Glutamatergic neuron (in vitro differentiated cells): ENCODE data around the gene IFNGR2. TPM values are rescaled to one million over a fixed set of nuclear protein-coding genes. Genes with fewer than 3 reads are reported as not detected.

Experiments
- DNase-seq: peaks from one replicate; pipeline ENCODE4 v3.0.0; 2022
- H3K27ac Mint-ChIP-seq: one replicate; pipeline ENCODE4 v1.8.0; 2020; ENCODE audit warnings: mild to moderate bottlenecking, mixed read lengths, inconsistent platforms; ENCODE audit not compliant: unreplicated experiment
- H3K27me3 Mint-ChIP-seq: one replicate; pipeline ENCODE4 v1.8.0; 2020; ENCODE audit warnings: mild to moderate bottlenecking, moderate library complexity, mixed read lengths, inconsistent platforms; ENCODE audit not compliant: unreplicated experiment
- H3K36me3 Mint-ChIP-seq: one replicate; pipeline ENCODE4 v1.8.0; 2020; ENCODE audit warnings: mild to moderate bottlenecking, mixed read lengths, inconsistent platforms; ENCODE audit not compliant: unreplicated experiment
- H3K4me1 Mint-ChIP-seq: one replicate; pipeline ENCODE4 v1.8.0; 2020; ENCODE audit warnings: mild to moderate bottlenecking, low read depth, mixed read lengths, inconsistent platforms; ENCODE audit not compliant: unreplicated experiment
- H3K4me3 Mint-ChIP-seq: one replicate; pipeline ENCODE4 v1.8.0; 2020; ENCODE audit warnings: mild to moderate bottlenecking, mixed read lengths, inconsistent platforms; ENCODE audit not compliant: unreplicated experiment
- H3K9me3 Mint-ChIP-seq: one replicate; pipeline ENCODE4 v1.8.0; 2020; ENCODE audit warnings: mild to moderate bottlenecking, moderate library complexity, mixed read lengths, inconsistent platforms; ENCODE audit not compliant: unreplicated experiment
- total RNA-seq: library from RNA; stranded (reverse); fragmentation: NEBNext Ultra II Directional; extraction: Animal tissue kit (Norgen Biotek cat#: 25700); gene quantifications from one replicate; pipeline ENCODE4 v1.2.1, GENCODE V29; 2021; ENCODE audit not compliant: unreplicated experiment
- TF ChIP-seq, protein P1 (sequence below): fragments of 200-600 bp; sonication (generic); IDR thresholded peaks from one replicate; pipeline ENCODE4 v1.5.0; 2021; ENCODE audit not compliant: partially characterized antibody, unreplicated experiment

The IFNGR2 gene
- total RNA-seq, 1 donor from 2014 or later: 9.6 TPM

- Mint-ChIP-seq H3K27ac (no peak overlapping the region), H3K4me1 (no peaks in the 10 kb centered on the region), H3K27me3 (peaks cover 2% of the 10 kb centered on the region), H3K4me3 (no peak overlapping the region), H3K9me3 (no peaks in the 10 kb centered on the region), H3K36me3 (no peaks in the 10 kb centered on the region)
- no peak for DNase-seq
- TF ChIP-seq, protein P1, sequence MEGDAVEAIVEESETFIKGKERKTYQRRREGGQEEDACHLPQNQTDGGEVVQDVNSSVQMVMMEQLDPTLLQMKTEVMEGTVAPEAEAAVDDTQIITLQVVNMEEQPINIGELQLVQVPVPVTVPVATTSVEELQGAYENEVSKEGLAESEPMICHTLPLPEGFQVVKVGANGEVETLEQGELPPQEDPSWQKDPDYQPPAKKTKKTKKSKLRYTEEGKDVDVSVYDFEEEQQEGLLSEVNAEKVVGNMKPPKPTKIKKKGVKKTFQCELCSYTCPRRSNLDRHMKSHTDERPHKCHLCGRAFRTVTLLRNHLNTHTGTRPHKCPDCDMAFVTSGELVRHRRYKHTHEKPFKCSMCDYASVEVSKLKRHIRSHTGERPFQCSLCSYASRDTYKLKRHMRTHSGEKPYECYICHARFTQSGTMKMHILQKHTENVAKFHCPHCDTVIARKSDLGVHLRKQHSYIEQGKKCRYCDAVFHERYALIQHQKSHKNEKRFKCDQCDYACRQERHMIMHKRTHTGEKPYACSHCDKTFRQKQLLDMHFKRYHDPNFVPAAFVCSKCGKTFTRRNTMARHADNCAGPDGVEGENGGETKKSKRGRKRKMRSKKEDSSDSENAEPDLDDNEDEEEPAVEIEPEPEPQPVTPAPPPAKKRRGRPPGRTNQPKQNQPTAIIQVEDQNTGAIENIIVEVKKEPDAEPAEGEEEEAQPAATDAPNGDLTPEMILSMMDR: no peak
These were observed 19.9 kb upstream of the IFNGR2 start for GRCh38 chr21:33383056-33383888.

DNA sequence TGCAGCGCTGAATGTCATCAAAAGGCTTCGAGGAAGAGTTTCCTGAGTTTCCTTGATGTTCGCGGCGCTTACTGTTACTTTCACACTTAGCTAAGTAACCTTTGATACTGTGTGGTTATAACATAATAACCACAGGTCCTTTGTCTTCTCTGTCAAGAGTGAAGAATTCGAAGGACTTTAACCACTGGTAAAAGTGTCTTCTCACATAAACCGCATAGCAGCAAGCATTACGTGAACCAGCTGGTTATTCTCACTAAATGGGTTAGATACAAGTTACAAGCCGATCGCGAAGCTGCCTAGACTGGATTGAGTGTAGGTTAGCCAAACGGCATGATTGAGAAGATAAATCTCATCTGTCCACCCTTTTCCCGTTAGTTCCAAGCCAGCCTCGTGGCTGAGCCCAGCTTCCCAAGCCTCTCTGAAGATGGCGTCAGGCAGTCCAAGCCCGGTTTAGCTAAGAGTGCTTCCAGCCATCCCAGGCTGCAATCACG lies 18.3 kb upstream of the IFNGR2 start:
- Mint-ChIP-seq H3K9me3 (no peaks in the 10 kb centered on the region), H3K4me3 (no peak overlapping the region), H3K27me3 (peaks cover 2% of the 10 kb centered on the region), H3K4me1 (no peaks in the 10 kb centered on the region), H3K36me3 (no peaks in the 10 kb centered on the region), H3K27ac (no peak overlapping the region)
- DNase-seq: no peak
- TF ChIP-seq, protein P1: no peak

GRCh38 chr21:33386222-33386784 lies 16.9 kb upstream of the IFNGR2 start:
- Mint-ChIP-seq H3K4me1 (no peaks in the 10 kb centered on the region), H3K27ac (no peak overlapping the region), H3K9me3 (no peaks in the 10 kb centered on the region), H3K4me3 (no peak overlapping the region), H3K36me3 (no peaks in the 10 kb centered on the region), H3K27me3 (peaks cover 2% of the 10 kb centered on the region)
- DNase-seq: no peak
- TF ChIP-seq, protein P1: no peak

DNA sequence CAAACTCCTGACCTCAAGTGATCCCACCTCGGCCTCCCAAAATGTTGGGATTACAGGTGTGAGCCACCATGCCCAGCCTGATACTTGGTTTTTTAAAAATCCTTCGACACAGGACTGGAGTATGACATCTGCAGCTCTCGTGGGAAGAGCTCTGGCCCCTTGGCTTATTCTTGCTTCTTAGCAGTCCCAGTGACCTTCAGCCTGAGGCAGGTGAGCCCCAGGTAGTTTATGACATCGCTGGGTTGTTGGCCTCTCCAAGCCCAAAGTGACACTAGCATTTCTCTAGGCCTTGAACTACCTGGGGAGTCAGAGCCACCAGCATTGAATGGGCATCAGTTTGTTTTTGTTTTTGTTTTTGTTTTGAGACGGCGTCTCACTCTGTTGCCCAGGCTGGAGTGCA lies 15.9 kb upstream of the IFNGR2 start:
- DNase-seq: no peak
- no peak overlapping the region for H3K4me3 Mint-ChIP-seq
- H3K27me3 Mint-ChIP-seq: peaks cover 2% of the 10 kb centered on the region
- no peaks in the 10 kb centered on the region for H3K36me3 Mint-ChIP-seq
- H3K9me3 Mint-ChIP-seq: no peaks in the 10 kb centered on the region
- TF ChIP-seq, protein P1: no peak
- no peak overlapping the region for H3K27ac Mint-ChIP-seq
- H3K4me1 Mint-ChIP-seq: no peaks in the 10 kb centered on the region

DNA sequence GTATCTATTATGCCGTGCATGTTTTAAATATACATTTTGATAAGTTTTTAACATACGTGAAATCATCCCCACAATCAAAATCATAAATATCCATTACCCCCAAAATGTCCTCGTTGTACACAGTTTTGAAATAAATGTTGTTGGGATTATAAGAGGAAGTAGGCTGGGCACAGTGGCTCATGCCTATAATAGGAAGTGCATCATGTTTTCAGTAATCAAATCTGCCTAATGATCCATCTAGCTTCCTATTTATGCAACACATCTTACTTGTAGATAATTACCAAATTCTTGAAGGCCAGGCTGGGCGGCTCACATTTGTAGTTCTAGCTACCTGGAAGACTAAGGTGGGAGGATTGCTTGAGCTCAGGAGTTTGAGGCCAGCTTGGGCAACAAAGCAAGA lies 15.0 kb upstream of the IFNGR2 start:
- Mint-ChIP-seq H3K4me3 (no peak overlapping the region), H3K9me3 (no peaks in the 10 kb centered on the region), H3K36me3 (no peaks in the 10 kb centered on the region), H3K4me1 (no peaks in the 10 kb centered on the region), H3K27me3 (peaks cover 2% of the 10 kb centered on the region), H3K27ac (no peak overlapping the region)
- TF ChIP-seq, protein P1: no peak
- no peak for DNase-seq
